ENCODE results near the gene SP140.

GRCh38 chr2:230178546-230179485 lies 46.7 kb upstream of the SP140 start:
- TF ChIP-seq CTCF (IDR thresholded peaks at IDR 0.05) (no peak), POLR2A (IDR thresholded peaks at IDR 0.05) (no peak)
